ENCODE measurements around the gene EDEM1.

EDEM1 gene

DNA sequence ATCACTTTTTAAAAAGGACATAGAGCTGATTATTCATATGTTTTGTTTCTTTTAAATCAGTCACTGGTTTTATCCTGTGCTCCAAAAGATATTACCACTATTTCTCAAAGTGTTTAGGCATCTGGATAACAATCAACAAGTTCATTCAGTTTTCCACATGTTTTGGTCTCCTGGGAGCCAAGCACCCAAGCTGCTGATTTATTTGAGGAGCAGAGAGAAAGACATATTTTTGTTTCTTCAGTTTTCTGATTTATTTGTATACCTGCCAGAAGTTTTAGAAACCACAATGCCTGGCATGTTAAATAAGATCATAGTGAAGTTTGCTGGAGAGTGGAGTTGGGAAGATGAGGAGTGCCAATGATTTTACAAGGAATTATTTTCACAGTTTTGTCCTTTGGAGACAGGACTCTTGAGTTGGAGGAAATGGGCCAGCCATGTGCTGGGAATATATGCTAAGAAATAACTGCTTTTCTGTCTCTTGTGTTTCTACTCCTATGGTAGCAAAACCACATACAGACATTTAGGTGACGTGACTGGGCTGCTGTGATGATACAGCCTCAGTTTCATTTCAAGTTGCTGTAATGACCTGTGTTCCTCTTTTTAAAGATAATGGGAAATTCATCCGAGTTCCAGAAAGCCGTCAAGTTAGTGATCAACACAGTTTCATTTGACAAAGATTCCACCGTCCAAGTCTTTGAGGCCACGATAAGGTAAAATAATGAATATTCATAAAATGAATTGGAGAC, 11.7 kb downstream of the EDEM1 start:
- DNase-seq (ENCODE audit: low read depth in 3 of 3) = no peak

DNA sequence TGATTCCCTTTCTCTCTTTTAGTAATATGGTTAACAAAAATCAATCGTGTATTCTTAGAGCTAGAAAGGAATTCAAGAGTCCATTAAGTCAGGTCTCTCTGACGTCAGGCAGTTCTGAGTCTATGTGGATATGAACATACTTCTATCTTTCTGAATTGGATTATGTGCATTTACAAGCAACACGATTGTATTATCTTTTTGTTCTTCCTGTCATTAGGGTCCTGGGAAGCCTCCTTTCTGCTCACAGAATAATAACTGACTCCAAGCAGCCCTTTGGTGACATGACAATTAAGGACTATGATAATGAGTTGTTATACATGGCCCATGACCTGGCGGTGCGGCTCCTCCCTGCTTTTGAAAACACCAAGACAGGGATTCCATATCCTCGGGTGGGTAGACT, 14.0 kb downstream of the EDEM1 start:
- DNase-seq (ENCODE audit: low read depth in 3 of 3) = no peak

GRCh38 chr3:5202222-5202621, 14.7 kb downstream of the EDEM1 start:
- DNase-seq (ENCODE audit: low read depth in 3 of 3) = no peak

- peak in 1 of 3 experiments; percentile 52 for DNase-seq (ENCODE audit: low read depth in 3 of 3)
These were observed 17.8 kb downstream of the EDEM1 start for GRCh38 chr3:5205165-5205941.

DNA sequence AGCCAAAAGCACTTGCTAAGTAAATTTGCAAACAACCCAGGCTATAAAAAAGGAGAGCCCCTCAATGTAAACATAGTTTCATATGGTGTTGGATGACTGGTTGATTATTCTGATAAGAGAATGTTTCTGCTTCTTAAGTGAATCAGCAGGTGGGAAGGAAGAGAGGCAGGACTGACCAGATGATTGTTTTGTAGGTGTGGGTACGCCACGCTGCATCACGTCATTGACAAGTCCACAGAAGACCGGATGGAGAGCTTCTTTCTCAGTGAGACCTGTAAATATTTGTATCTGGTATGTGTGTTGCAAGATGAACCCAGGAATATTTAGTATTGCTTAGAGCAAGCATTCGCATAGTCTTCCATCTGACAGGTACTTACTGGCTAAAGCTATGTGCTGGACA, 23.4 kb downstream of the EDEM1 start:
- DNase-seq (ENCODE audit: low read depth in 3 of 3) = no peak

DNA sequence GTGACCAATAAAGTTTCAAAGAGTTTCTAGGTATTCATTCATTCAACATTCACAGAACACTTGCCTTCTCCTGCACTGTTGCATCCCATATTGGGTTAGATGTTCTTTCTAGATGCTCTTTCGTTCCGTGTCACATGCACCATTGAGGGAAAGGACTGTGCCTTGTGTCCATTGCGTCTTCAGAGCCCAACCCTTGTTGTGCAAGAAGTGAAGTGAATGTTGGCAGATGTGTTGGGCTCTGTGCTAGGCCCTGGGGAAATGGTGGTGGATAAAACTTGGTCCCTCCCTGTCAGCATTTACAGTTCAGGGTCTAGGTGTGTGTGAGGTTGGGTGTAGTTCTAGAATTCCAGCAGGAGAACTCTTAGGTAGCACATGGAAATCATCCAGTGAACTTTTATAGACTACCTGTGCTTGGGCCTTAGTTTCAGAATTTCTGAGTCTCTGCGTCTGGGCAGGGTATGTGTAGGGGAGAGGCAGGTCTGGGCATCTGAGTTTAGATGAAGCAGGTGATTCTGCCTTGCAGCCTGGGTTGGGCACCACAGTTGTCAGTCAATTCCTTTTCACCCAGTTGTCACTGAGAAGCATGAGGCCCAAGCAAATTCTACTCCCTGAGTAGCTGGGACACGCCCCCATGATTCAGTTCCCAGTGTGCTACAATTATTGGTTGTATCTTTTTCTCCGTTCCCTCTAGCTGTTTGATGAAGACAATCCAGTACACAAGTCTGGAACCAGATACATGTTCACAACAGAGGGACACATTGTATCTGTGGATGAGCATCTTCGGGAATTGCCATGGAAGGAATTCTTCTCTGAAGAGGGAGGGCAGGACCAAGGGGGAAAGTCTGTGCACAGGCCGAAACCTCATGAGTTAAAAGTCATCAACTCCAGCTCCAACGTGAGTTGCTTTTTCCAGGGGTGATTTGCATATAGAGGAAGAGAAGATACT, 25.4 kb downstream of the EDEM1 start:
- DNase-seq (ENCODE audit: low read depth in 3 of 3) = no peak

DNA sequence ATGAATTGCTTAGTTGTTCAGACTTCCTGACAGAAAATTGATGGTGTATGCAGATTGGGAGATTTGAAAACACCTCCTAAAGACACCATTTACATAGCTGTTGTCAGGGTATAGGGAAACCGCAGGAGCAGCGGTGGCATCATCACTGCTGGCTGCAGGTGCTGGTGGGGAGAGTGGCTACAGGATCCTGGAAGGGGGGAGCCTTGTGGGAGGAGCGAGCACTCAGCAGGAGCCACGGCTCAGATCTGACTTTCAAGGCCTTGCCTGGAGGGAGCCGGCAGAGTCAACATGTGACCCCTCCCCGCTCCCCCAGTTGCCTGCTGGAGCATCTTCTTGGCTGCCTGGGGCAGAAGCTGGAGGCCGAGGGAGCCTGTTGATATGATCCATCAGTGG, 26.1 kb downstream of the EDEM1 start:
- DNase-seq (ENCODE audit: low read depth in 3 of 3) = no peak

DNA sequence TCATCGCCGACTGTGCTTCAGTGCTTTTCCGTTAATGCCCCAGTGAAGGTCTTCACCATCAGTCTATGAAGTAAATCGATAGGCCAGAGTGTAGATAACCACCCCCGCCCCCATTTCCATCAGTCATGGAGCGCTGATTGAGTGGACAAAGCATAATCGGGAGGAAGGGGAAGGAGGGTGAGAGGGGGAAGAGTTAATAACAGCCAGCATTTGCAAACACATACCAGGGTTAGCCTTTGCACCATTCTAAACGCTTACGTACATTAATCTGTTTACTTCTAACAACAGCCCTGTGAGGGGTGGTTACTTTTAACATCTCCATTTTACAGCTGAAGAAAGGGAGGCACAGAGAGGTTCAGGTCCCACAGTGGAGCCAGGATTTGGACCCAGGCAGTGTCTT, 26.8 kb downstream of the EDEM1 start:
- DNase-seq (ENCODE audit: low read depth in 3 of 3) = no peak

DNA sequence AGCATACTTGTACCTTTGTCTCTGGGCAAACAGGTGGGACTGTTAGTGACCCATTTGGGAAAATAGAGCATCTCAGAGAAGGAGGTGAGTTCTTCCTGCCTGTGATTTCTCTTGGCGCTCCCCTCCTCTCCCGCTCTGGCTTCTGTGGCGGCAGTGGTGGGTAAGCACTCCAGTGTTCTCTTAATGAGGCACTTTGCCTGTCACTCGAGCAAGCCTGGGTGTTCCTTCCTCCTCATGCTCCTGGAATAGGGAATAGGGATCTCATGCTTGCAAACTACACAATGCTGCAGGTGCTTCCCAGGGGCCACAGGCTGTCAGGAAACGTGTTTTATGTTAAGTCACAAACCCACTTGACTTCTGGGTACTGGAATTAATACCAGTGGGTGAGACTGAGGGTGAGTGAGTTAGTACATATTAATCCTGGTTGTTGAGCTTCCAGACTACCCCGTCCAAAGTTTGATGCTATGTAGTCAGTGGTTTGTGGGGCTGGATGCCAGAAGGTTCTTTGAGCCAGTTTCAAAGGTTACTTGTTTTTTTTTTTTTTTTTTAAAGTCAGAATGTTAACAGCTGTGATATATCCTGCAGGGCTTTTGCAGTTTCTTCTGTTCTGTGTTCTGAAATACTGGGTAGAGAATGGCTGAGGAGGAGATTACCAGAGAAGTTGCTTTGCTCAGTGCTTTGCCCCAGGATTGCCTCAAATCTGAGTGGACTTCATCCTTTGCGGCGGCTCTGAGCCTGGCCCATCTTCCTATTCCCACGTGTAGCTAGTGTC, 30.5 kb downstream of the EDEM1 start:
- no peak for DNase-seq (ENCODE audit: low read depth in 3 of 3)

GRCh38 chr3:5218815-5219214, 31.3 kb downstream of the EDEM1 start:
- no peak for DNase-seq (ENCODE audit: low read depth in 3 of 3)

DNA sequence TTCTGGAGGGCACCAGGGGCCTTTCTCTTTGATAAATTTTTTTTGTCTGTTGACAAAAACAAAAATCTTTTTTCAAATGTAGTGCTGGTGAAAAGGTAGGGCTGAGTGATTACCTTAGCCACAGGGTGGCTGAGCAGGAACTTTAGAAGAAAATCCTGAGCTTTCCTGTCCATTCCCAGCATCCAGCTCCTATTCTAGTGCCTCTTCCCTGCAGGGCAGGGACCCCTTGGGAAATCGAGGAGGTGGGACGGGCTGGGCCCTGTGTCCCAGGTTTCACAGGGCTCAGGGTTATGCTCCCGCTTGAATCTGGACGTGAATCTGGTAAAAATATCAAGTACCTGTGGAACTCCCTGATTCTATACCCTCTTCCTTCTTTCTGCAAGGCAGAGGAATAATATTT, 31.7 kb downstream of the EDEM1 start:
- DNase-seq (ENCODE audit: low read depth in 3 of 3) = no peak

DNA sequence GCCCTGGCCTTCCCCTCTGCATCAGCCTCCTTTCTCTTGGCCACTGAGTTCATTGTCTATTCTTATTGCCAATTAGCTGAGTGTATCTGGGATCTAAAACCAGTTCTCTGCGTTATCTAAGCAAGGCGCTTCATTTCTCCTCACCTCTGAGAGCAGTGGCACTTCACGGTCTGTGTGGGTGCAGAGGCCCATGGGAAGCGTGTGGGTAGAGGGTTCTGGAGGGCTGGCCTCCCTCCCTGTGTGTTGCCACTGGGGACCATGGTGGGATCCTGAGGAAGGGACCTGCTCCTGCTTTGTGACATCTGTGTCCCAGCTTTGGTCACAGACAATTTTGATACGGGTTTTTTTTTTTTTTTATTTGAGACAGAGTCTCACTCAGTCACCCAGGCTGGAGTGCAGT, 32.7 kb downstream of the EDEM1 start:
- no peak for DNase-seq (ENCODE audit: low read depth in 3 of 3)

GRCh38 chr3:5220667-5221431, 33.3 kb downstream of the EDEM1 start:
- DNase-seq (ENCODE audit: low read depth in 3 of 3) = no peak

DNA sequence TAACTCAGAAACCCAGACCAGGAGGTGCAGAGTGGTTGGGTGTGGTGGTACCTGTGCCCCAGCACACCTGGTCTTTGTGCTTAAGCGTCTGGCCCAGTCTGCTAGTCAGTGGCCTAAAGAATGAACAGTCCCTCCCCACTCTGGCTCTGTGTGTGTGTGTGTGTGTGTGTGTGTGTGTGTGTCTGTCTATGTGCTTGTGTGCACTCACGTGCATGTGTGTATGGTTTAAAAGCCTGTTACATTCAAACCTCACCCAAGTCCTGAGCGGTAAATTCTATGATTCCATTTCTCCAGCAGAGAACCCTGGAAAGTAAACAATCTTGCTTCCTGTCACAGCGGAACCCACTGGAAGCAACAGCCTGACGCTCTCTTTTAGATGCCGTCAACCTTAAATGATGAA, 34.2 kb downstream of the EDEM1 start:
- no peak for DNase-seq (ENCODE audit: low read depth in 3 of 3)

GRCh38 chr3:5222283-5223005, 34.9 kb downstream of the EDEM1 start:
- no peak for DNase-seq (ENCODE audit: low read depth in 3 of 3)

- DNase-seq (ENCODE audit: low read depth in 3 of 3) = no peak
These were observed 39.3 kb downstream of the EDEM1 start for GRCh38 chr3:5226783-5227182.

- DNase-seq (ENCODE audit: low read depth in 3 of 3) = no peak
These were observed 40.3 kb downstream of the EDEM1 start for GRCh38 chr3:5227812-5228211.

GRCh38 chr3:5229414-5229813, 41.9 kb downstream of the EDEM1 start:
- DNase-seq (ENCODE audit: low read depth in 3 of 3) = no peak

GRCh38 chr3:5231074-5231473, 43.6 kb downstream of the EDEM1 start:
- DNase-seq (ENCODE audit: low read depth in 3 of 3) = no peak

DNA sequence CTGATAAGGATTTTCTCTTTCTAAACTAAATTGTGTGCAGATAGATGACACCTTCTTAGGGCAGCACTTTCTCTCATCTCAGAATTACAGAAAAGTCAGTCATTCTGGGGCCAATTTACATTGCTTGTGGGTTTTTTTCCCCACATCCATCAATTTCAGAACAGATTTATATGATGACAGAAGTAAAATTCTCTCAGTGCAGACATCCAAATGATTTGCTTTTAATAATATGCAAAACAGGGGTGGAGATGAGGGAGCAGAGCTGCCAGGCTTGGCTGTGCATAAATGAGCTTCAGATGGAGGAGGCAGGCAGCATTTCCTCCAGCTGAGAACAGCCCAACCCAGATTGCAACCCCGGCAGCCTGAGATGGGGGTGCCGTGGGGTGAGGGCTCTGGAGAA, 44.0 kb downstream of the EDEM1 start:
- DNase-seq (ENCODE audit: low read depth in 3 of 3) = no peak
